Measurements from ENCODE around the gene MEF2A.
A peak's percentile ranks its signal among the peaks of the same experiment; 100 is the strongest.

- TF ChIP-seq CTCF (IDR thresholded peaks at IDR 0.05), result peak in 5 of 6 experiments; percentile 47 to 70 (median 57)
- no peak for TF ChIP-seq POLR2A (IDR thresholded peaks at IDR 0.05)
These were observed 138.0 kb downstream of the MEF2A start for GRCh38 chr15:99703603-99704443.

Measured in thyroid gland (tissue), 4 donors.